HG03565 (cell line): ENCODE measurements around the gene CD2.

ENCODE experiments used
- ATAC-seq: cut with Tn5 transposase; IDR thresholded peaks from one replicate; pipeline ENCODE4 v1.9.1; 2021; ENCODE audit warnings: mild to moderate bottlenecking, moderate library complexity; ENCODE audit not compliant: unreplicated experiment

Gene CD2

DNA sequence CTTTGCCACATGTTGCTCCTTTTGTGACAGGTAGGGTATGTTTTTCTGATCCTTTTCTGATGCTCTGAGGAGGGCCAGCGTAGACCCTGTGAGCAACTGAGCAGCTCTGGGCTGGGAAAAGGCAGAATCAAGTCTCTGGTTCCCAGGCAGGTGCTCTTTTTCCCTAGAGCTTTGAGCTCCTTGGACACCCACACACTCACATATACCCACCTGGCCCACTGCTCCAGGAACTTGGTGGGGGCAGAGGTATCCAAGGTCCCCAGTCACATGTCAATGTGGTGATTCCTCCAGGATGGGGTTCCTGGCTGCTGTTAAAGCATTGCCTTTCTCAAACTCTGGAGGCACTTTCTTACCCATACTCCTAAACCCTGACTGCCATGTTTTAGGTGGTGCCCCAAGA, 5.4 kb downstream of the CD2 start:
- no peak for ATAC-seq

DNA sequence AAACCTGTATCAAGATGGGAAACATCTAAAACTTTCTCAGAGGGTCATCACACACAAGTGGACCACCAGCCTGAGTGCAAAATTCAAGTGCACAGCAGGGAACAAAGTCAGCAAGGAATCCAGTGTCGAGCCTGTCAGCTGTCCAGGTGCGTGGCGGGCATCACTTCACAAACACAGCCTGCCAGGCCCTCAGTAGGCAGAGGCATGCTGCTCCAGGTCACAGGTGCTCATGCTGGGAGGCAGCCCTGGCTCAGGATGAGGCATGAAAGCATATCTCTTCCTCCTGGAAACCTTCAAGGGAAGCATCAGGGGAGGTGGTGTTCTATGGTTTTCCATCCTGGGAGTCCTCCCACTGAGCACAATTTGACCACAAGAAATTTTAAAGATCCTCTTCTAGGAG, 6.3 kb downstream of the CD2 start:
- ATAC-seq, result no peak

DNA sequence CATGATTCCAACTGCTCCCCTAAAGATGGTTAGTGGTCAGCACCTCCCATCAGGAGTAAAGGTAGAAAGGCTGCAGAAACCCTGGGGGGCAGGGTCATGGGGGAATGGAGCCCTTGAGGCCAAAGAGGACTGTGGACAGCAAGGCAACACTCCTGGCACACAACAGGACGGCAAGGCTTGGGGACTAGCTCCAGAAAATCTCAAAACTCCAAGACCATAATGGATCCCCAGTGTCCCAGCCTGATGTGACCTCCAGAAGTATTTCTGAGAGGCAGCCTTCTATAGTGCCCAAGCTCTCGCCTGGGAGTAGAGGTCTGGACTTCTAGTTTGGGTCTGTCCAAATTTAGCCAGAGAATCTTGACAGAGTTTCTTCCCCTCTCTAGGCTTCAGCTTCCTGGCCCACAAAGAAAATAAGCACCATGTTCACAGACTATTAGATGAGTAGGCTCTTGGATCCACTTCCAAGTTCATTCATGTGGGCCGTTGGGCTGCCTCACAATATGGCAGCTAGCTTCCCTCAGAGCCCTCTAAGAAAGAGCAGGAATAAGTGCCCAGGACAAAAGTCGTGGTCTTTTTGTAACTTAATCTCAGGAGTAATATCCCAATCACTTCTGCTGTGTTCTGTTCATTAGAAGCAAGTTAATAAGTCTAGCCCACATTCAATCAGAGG, 6.9 kb downstream of the CD2 start:
- no peak for ATAC-seq

DNA sequence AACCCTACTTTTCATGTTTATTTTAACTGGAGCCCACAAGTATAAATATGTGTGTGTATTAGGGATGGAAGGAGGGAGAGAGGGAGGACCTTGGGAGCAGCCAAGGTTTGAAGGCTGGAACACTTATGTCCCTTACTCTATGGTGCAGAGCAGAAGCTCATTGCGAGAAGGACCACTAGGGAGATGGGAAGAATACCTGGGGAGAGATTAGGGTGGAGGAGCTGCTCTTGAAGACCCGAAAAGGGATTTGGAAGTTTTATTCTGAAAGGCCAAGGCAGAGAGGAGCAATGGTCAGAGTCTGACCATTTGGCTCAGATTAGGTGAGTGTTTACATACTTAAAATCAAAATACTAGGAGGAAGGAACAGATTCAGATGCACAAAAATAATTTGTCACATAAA, 8.1 kb downstream of the CD2 start:
- ATAC-seq, result no peak

DNA sequence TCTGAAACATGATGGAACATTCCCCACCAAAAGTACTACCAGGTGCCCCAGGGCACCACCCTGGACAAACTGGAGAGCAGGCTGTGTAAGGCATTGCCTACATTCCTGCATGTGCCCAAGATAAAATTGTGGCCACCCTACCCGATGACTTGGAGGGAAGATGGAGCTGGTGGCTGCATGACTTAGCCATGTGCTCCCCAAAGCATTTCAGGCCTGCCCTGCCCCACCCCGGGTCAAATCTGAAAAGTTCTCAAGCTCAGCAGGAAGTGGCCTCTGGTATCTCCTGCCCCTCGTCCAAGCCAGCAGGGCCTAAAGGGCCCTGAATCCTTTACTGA, 8.5 kb downstream of the CD2 start:
- ATAC-seq, result no peak

DNA sequence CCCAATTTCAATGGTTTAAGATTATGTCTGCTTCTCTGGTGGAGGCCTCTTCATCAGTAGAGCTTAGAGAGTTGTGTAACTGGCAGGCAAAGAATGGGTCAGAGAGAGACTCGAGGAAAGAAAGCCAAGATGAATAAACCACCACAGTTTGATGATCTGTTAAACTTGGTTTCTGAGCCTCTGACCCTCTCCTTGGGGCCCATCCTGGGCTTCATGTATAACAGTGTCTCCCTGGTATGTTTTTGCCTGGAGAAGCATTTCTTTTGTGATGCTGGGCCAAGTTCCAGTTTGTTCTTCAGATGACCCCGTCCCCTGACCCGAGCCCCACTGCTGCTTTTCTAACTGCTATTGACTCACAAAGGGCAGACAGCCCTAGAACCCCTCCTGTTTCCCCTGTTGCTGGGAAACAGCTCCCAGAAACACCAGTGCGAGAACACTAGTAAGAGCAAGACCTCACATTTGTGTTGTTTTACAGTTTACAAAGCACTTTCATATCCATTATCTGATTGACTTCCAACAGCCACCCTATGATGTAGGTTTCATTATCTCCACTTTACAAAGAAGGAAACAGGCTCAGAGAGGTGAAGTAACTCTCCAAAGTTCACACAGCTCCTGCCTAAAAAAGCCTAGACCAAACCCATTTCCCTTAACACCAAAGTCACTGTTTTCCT, 9.0 kb downstream of the CD2 start:
- ATAC-seq, result no peak

DNA sequence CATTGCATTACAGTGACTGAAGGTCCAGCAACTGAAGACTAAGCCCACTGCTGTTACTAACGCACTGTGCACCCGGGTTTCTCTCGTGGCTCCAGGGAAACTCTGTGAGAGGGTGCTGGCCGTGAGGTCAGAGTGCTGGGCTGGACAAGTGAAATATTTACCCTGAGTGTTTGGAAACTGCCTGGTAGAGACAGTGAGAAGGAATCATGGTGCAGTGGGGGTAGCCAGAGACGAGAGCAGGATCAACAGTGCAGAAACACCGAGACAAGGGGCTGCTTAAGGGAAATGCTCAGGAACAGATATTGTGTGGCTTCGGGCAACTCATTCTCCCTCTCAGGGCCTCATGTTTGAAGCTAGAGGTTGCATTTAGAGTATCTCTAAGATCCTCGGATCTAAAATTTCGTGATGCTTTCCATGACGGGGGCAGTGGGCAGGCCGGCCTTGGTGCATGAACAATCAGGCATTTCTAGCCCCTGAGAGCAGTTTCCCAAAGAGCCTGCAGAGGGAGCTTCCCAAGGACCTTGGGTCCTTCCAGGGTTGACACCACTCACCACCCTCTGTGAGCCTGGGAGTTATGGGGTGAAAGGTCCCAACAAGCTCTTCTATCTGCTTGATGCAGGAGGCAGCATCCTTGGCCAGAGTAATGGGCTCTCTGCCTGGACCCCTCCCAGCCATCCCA, 9.7 kb downstream of the CD2 start:
- no peak for ATAC-seq

DNA sequence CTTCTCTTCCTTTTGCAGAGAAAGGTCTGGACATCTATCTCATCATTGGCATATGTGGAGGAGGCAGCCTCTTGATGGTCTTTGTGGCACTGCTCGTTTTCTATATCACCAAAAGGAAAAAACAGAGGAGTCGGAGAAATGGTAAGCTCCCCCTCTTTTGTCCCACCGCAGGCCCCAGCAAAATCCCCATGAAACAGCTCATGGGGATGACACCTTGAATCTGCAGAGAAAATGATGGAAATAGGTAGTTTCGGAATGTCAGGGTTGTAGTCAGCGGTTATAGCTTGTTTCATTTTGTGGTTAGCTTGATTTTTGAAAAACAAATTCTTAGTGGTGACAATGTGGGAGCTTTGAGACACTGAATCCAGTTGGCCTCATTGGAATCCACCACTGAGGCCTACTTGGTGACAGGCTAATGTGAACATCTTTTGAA, 10.3 kb downstream of the CD2 start:
- ATAC-seq, result no peak

DNA sequence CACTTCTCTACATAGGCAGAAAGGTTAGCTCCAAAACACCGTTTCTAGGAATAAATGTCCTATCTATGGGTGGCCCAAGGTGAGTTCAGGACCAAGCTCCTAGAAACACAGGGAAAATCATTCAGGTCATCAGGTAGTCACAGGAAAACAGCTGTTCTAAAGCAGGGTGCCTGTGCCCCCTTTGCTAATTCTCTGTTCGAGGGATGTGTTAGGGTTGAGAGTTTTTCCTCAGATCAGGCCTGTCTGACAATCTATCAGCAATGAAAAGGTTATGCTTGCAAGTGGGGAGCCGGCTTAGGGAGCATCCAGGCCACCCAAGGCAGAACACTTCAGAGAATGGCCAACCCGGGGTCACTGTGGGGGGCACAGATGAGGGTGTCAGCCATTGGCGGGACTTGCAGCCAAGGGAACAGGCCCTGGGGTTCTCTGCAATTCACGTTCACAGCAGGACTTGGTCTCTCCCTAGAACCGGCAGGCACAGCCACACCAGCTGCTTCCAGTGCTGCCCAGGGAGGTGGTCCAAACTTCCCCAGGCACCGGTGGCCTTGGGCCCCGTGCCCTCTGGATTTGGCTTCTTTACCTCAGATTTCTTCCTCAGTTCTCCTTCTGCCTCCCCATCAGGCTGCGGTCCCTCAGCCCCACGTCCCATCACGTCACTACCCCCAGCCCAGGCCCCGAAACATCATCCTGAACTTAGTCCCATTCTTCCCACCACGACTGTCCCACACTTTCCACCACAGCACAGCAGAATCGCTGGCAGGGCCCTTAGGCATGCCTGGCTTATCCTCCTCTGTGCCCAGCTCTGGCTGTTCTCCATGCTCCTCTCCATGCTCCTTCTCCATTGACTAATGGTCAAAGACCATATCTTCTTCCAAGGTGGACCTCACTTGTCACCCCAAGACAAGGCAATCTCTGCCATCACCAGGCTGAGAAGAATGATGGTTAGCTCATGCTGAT, 11.0 kb downstream of the CD2 start:
- ATAC-seq, result no peak

DNA sequence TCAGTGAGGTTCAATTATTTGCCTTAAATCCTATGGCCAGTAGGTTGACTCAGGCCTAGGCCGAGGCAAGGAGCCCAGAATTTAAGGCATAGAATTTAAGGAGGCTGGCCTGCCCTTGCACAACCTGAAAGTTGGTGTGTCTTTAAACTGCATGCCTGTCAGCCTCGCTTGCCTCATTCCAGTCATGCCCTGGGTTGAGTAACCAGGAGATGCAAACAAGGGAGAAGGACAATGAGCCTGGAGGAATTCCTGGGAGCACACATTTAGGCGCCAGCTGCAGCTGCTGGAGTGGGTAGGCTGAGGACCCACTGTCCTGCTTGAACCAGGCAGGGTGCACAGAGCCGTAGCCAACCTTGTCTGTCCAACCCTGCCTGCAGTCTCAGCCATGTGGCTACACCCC, 11.7 kb downstream of the CD2 start:
- ATAC-seq, result no peak

DNA sequence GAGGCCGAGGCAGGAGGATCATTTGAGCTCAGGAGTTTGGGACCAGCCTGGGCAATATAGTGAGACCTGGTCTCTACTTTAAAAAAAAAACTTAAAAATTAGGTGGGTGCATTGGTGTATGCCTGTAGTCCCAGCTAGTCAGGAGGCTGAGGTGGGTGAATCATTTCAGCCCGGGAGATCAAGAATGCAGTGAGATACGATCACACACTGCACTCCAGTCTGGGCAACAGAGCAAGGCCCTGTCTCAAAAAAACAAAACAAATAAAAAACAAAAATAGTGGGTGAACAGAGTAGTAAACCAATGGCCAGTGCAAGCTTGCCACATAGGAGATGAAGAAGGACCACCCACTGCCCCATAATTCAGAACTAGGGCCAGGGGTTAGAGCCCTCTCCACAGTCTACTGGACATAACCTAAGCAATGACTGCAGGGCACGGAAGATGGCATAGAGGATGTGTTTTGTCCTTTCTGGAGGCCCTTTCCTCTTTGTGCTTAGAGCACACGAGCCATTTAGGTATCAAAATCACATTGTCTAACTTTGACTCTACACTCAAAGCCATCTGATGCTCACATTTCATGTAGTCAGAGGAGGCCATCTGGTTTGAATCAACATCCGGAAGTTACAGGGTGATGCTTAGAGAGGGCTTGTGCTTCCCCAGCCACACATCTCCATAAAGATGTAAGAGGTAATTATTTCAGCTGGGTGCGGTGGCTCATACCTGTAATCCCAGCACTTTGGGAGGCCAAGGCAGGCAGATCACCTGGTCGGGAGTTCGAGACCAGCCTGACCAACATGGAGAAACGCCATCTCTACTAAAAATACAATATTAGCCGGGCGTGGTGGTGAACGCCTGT, 12.6 kb downstream of the CD2 start:
- ATAC-seq, result no peak

DNA sequence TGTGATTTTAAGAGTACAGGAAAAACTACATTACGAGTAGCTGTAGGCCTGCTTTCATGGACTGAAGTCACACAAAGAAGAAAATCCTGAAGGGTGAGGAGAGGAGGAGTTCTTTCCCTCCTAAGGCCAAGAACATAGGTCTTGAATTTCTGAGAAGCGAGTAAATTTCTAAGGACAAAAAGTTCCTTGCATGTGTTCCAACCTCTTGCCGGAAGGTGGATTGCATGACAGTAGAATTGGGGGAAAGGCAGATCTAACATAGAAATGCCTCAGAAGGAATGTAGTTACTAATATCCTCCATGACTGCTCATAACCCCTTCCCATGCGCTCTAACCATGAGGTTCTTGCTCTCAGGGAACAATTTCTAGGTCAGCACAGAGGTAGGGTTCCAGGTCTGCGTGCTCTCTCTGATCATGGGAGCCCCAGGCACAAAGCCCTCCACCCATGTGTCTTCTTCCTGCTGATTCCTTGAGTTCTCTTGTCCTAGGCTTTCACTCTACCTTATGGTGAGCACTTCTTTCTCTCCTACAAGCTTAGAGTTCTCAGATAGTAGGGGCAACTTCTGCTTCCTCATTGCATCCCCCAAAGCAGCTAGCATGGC, 13.7 kb downstream of the CD2 start:
- ATAC-seq, result no peak

DNA sequence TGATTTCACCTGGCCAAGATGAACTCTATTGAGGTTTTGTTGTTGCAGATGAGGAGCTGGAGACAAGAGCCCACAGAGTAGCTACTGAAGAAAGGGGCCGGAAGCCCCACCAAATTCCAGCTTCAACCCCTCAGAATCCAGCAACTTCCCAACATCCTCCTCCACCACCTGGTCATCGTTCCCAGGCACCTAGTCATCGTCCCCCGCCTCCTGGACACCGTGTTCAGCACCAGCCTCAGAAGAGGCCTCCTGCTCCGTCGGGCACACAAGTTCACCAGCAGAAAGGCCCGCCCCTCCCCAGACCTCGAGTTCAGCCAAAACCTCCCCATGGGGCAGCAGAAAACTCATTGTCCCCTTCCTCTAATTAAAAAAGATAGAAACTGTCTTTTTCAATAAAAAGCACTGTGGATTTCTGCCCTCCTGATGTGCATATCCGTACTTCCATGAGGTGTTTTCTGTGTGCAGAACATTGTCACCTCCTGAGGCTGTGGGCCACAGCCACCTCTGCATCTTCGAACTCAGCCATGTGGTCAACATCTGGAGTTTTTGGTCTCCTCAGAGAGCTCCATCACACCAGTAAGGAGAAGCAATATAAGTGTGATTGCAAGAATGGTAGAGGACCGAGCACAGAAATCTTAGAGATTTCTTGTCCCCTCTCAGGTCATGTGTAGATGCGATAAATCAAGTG, 14.3 kb downstream of the CD2 start:
- no peak for ATAC-seq

DNA sequence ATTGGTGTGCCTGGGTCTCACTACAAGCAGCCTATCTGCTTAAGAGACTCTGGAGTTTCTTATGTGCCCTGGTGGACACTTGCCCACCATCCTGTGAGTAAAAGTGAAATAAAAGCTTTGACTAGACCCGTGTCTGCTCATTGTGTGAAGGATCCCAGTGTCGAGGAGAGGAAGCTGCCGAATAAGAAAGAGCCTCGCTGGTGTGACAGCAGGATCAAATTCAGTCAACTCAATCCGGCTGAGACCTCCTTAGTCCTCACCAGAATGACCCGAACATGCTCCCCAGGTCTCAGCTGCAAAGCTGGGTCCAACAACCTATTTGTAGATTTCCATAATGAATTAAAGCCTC, 14.8 kb downstream of the CD2 start:
- peak; percentile 27 for ATAC-seq

DNA sequence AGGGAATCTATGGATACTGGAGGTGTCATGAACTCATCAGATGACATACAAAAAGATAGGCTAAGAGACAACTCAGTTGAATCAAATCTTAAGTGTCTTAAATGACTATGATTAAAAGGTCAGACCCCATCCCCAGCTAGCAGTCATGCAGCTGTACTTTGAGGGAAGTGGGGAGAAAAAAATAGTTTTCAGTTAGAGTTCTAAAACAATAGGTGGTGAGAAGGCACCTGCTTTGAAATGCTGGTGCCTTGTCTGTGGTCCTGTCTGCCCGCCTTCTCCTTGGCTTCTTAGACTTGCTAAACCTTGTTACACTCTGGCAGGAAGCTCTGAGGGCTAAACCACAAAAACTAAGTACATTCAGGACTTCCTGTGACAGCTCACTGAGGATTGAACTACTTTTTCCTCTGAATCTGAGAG, 15.3 kb downstream of the CD2 start:
- ATAC-seq, result peak; percentile 77

DNA sequence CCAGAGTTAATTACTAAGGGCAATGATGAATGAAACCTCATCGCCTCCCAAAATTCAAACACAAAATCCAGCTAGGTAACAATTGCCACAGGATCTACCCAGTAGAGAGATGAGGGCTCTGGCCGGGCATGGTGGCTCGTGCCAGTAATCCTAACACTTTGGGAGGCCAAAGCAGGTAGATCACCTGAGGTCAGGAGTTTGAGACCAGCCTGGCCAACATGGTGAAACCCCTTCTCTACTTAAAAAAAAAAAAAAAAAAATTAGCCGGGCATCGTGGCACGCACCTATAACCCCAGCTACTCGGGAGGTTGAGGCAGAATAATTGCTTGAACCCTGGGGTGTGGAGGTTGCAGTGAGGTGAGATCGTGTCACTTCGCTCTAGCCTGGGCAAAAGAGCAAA, 15.8 kb downstream of the CD2 start:
- no peak for ATAC-seq

DNA sequence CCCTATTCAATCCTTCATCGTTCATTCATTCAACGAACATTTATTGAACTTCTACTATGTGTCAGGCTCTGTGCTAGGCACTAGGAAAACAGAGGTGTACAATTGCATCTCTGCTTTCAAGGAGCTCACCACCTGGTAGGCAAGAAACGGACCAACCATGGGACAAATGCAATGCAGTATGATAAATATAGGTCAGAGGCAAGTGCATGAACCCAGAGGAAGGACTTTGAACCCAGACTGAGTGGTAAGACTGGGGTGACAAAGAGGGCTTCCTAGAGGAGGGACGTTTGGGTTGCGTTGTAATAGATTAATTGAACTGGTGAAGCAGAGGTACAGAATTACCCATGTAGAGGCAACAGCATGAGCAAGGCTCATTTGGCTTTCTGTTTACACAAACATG, 16.4 kb downstream of the CD2 start:
- no peak for ATAC-seq

DNA sequence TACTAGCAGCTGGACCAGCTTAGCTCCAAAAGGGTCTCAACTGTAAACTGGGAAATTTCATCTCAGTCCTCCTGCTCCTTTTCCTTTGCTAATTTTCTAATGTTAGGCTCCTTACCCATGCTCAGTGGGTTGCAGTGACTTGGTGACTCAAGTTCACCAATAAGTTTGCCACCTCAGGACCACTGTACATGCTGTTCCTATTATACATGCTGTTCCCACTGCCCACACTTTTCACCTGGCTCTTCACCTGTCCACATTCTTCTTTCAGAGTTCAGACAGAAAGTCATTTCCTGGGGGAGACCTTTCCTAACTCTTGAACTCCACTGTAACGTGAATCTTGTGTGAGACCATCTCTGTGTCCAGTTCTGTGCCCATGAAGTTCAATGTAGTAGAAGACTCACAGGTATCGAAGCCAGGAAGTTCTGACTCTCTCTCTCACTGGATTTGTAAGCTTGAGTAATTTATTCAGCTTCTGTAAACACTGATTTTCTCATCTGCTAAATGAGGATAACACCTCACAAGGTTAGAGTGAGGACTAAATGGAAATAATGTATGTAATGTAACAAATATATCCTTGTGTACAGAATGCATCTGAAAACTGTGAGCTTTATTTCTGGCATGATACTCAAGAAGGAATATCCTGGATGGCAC, 17.9 kb downstream of the CD2 start:
- no peak for ATAC-seq

DNA sequence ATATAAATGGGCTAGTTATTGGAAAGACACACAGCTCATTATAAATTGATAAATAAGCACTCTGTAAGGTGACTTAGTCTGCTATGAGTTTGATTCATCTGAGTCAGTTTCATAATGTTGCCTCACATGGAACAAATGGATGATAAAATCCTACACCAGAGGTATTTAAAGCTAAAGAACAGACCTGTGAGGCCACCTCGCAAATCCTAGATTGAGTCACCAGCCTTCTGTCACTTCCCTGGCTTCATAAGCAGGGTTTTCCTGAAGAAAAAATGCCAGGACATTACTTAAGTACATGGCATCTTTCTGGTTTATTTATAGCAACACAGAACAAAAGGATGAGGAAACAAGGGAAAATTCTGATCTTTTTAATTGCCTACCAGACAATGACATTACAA, 18.4 kb downstream of the CD2 start:
- no peak for ATAC-seq
